ENCODE results near the gene C1orf53.

The C1orf53 gene

GRCh38 chr1:197908716-197909220, 6.3 kb downstream of the C1orf53 start:
- DNase-seq, result no peak

- no peak for DNase-seq
These were observed 7.0 kb downstream of the C1orf53 start for GRCh38 chr1:197909384-197909783.

GRCh38 chr1:197910120-197910991, 7.9 kb downstream of the C1orf53 start:
- no peak for DNase-seq

GRCh38 chr1:197911111-197911856, 8.9 kb downstream of the C1orf53 start:
- no peak for DNase-seq

- no peak for DNase-seq
These were observed 9.6 kb downstream of the C1orf53 start for GRCh38 chr1:197911857-197912696.

GRCh38 chr1:197912739-197913494, 10.5 kb downstream of the C1orf53 start:
- no peak for DNase-seq

- DNase-seq, result no peak
These were observed 11.3 kb downstream of the C1orf53 start for GRCh38 chr1:197913495-197914276.

GRCh38 chr1:197914510-197914909, 12.1 kb downstream of the C1orf53 start:
- no peak for DNase-seq

- DNase-seq, result no peak
These were observed 12.9 kb downstream of the C1orf53 start for GRCh38 chr1:197915260-197915861.

GRCh38 chr1:197915862-197916499, 13.6 kb downstream of the C1orf53 start:
- DNase-seq, result no peak

GRCh38 chr1:197916500-197916983, 14.1 kb downstream of the C1orf53 start:
- no peak for DNase-seq

GRCh38 chr1:197917805-197918651, 15.6 kb downstream of the C1orf53 start:
- DNase-seq, result no peak

- DNase-seq, result no peak
These were observed 16.4 kb downstream of the C1orf53 start for GRCh38 chr1:197918807-197919345.

GRCh38 chr1:197919346-197920066, 17.1 kb downstream of the C1orf53 start:
- DNase-seq, result no peak

- no peak for DNase-seq
These were observed 17.6 kb downstream of the C1orf53 start for GRCh38 chr1:197920067-197920396.

GRCh38 chr1:197920414-197921117, 18.1 kb downstream of the C1orf53 start:
- no peak for DNase-seq

GRCh38 chr1:197921235-197922069, 19.0 kb downstream of the C1orf53 start:
- DNase-seq, result no peak
